ENCODE measurements around the gene ELL2. TPM values are rescaled to one million over a fixed set of nuclear protein-coding genes. Genes with fewer than 3 reads are reported as not detected.

ELL2 gene
- total RNA-seq, 6 experiments from 2014 or later, result 74.3 to 96.4 (median 84.5) TPM

GRCh38 chr5:95900383-95900958 lies 61.2 kb downstream of the ELL2 start:
- intact Hi-C loops (cut with DNase I), result no loop called here
- H3K27me3 ChIP-seq, result no peaks in the 10 kb centered on the region
- H3K27ac ChIP-seq, result no peak overlapping the region
- WGBS (ENCODE audit: insufficient coverage, low coverage, low lambda C conversion rate, missing lambda C conversion rate), result 64% methylated on average over 4 of the region's 4 CpGs
- H3K9me3 ChIP-seq, result no peaks in the 10 kb centered on the region
- peak; percentile 55 to 81 (median 74) for ATAC-seq
- no peak for DNase-seq
- peaks cover 0 to 17% (median 3%) of the 10 kb centered on the region in 4 donors for H3K4me1 ChIP-seq
- TF ChIP-seq CTCF (IDR thresholded peaks at IDR 0.05) (no peak), POLR2A (IDR thresholded peaks at IDR 0.05) (no peak)
- H3K4me3 ChIP-seq, result no peak overlapping the region
- peaks cover 0 to 52% (median 30%) of the 10 kb centered on the region in 4 donors for H3K36me3 ChIP-seq

GRCh38 chr5:95899829-95900228 lies 61.8 kb downstream of the ELL2 start:
- Histone ChIP-seq H3K4me1 (peaks cover 0 to 17% (median 3%) of the 10 kb centered on the region in 4 donors), H3K9me3 (no peaks in the 10 kb centered on the region), H3K27me3 (no peaks in the 10 kb centered on the region), H3K27ac (peak overlapping the region in 1 of 3 donors; percentile 2), H3K4me3 (no peak overlapping the region), H3K36me3 (peaks cover 0 to 59% (median 31%) of the 10 kb centered on the region in 4 donors)
- peak in 3 of 4 donors; percentile 4 to 22 (median 9) for ATAC-seq
- no peak for DNase-seq
- WGBS (ENCODE audit: insufficient coverage, low coverage, low lambda C conversion rate, missing lambda C conversion rate), result 74% methylated on average over 3 of the region's 3 CpGs
- TF ChIP-seq POLR2A (IDR thresholded peaks at IDR 0.05) (no peak), CTCF (IDR thresholded peaks at IDR 0.05) (no peak)
- intact Hi-C loops (cut with DNase I), result no loop called here

- ATAC-seq, result no peak
These were observed 62.6 kb downstream of the ELL2 start for GRCh38 chr5:95899006-95899405.

GRCh38 chr5:95895771-95896170 lies 65.9 kb downstream of the ELL2 start:
- Histone ChIP-seq H3K36me3 (peaks cover 0 to 88% (median 40%) of the 10 kb centered on the region in 4 donors), H3K9me3 (no peaks in the 10 kb centered on the region), H3K27me3 (no peaks in the 10 kb centered on the region), H3K27ac (no peak overlapping the region), H3K4me3 (no peak overlapping the region), H3K4me1 (peaks cover 0 to 26% (median 9%) of the 10 kb centered on the region in 4 donors)
- ATAC-seq, result no peak
- TF ChIP-seq CTCF (IDR thresholded peaks at IDR 0.05) (no peak), POLR2A (IDR thresholded peaks at IDR 0.05) (no peak)
- no peak for DNase-seq
- intact Hi-C loops (cut with DNase I), result no loop called here
- 95% methylated on average over 5 of the region's 5 CpGs for WGBS (ENCODE audit: insufficient coverage, low coverage, low lambda C conversion rate, missing lambda C conversion rate)

More at GRCh38 chr5:95899006-95899405, 62.6 kb downstream of the ELL2 start:
- DNase-seq, result no peak
- no peaks in the 10 kb centered on the region for H3K27me3 ChIP-seq
- WGBS (ENCODE audit: insufficient coverage, low coverage, low lambda C conversion rate, missing lambda C conversion rate), result no CpG with 5 or more reads among the region's 1 CpG
- intact Hi-C loops (cut with DNase I), result no loop called here
- H3K27ac ChIP-seq, result peak overlapping the region in 1 of 3 donors; percentile 2
- H3K36me3 ChIP-seq, result peaks cover 0 to 67% (median 32%) of the 10 kb centered on the region in 4 donors
- peaks cover 0 to 17% (median 3%) of the 10 kb centered on the region in 4 donors for H3K4me1 ChIP-seq
- H3K9me3 ChIP-seq, result no peaks in the 10 kb centered on the region
- H3K4me3 ChIP-seq, result no peak overlapping the region
- TF ChIP-seq CTCF (IDR thresholded peaks at IDR 0.05) (no peak), POLR2A (IDR thresholded peaks at IDR 0.05) (no peak)
